ENCODE measurements around the gene GDA. TPM values are rescaled to one million over a fixed set of nuclear protein-coding genes. Genes with fewer than 3 reads are reported as not detected.

The GDA gene
- total and polyA plus RNA-seq, 4 donors = 0.04 to 1.5 (median 0.63) TPM

DNA sequence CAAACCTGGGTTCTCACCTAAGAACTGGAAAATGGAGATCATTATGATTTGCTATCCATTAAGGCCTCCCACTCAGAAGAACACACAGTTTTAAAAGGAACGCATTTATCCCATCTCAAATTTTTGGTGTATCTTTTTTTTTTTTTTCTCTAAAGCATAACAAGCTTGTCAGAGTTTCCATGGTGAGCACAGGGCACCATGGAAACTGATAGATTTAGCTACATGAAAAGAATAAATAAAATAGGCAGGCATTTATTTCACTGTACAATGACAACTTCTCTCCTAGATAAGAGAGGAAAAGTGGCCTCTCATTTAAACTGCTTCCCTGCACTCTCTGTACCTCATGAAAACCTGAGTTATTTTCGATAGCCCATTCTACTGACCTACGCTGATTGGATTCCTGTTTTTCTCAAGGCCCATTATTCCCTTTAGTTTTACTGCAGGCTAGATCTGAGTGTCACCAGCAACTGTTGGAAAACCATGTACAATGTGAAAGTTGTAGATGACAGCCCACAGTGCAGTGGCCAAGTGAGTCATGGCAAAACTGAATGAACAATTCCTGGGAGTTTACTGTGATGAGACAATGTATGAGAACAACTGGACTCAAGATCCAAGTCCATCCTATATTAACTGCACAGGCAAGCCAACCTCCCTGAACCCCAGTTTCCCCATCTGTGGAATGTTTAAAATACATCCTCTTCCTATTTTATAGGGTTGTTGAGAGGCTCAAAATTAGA is 4.3 kb upstream of the GDA start:
- 93 to 94% methylated on average over 3 of the region's 3 CpGs for WGBS, 2 donors
- ATAC-seq (ENCODE audit: insufficient read depth, low FRiP score) (no peak), DNase-seq (no peak)
- Histone ChIP-seq H3K27ac (ENCODE audit: low read depth in 1 of 2, low read length in 1 of 2) (no peak overlapping the region), H3K9me3 (ENCODE audit: control insufficient read depth in 4 of 4, insufficient read depth in 3 of 4, low read length in 3 of 4) (peaks cover 0 to 3% (median 0%) of the 10 kb centered on the region in 4 donors), H3K4me1 (ENCODE audit: control insufficient read depth in 5 of 5, insufficient read depth in 5 of 5, low read length in 5 of 5) (peaks cover 0 to 3% (median 0%) of the 10 kb centered on the region in 5 donors), H3K9ac (ENCODE audit: insufficient read depth in 1 of 2, low read length in 2 of 2) (no peak overlapping the region), H3K36me3 (ENCODE audit: control insufficient read depth in 4 of 4, insufficient read depth in 4 of 4, low read length in 4 of 4) (no peaks in the 10 kb centered on the region), H3K27me3 (ENCODE audit: control insufficient read depth in 3 of 3, insufficient read depth in 3 of 3, low read length in 2 of 3) (peaks cover 3 to 28% (median 18%) of the 10 kb centered on the region in 3 donors), H3K4me3 (no peak overlapping the region)
- TF ChIP-seq, protein P1, sequence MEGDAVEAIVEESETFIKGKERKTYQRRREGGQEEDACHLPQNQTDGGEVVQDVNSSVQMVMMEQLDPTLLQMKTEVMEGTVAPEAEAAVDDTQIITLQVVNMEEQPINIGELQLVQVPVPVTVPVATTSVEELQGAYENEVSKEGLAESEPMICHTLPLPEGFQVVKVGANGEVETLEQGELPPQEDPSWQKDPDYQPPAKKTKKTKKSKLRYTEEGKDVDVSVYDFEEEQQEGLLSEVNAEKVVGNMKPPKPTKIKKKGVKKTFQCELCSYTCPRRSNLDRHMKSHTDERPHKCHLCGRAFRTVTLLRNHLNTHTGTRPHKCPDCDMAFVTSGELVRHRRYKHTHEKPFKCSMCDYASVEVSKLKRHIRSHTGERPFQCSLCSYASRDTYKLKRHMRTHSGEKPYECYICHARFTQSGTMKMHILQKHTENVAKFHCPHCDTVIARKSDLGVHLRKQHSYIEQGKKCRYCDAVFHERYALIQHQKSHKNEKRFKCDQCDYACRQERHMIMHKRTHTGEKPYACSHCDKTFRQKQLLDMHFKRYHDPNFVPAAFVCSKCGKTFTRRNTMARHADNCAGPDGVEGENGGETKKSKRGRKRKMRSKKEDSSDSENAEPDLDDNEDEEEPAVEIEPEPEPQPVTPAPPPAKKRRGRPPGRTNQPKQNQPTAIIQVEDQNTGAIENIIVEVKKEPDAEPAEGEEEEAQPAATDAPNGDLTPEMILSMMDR (IDR thresholded peaks at IDR 0.05; ENCODE audit: control extremely low read depth, extremely low read depth) = no peak

DNA sequence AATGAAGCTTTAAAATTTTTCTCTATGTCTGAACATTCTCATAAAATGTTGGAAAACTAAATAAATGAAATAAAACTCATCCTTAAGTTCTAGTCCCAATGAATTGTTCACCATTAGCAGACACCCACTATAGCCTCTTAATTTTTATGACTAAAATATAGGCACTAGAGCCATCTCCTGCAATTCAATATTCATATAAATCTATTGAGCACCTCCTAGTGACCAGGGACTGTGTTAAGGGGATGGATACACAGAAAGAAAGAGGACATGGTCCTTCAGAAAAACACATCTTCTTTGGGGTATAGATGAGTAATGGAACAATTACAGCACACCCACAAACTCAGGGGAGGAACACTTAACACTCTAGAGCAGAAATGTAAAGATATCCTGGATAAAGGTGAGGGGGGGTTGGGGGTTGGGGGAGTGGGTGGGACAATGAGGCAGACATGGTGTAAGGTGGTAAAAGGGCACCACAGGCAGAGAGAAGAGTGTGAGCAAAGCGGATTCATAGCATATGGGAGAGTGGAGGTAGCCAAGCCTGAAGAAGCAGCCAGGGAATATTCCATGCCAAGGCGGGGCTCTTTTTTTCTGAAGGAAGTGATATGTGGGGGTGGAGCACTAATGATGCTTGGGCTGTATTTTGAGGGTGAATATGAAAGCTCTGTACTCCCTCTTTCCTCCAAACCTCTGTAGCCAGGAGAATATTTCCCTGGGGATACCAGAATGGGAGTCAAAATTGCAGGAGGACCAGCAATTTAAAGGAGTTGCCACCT is 3.3 kb upstream of the GDA start:
- TF ChIP-seq, protein P1 (IDR thresholded peaks at IDR 0.05; ENCODE audit: control extremely low read depth, extremely low read depth) = no peak
- no peak for ATAC-seq (ENCODE audit: insufficient read depth, low FRiP score)
- no peak for DNase-seq
- WGBS, 2 donors = 84 to 92% methylated on average over 2 of the region's 2 CpGs
- Histone ChIP-seq H3K27me3 (ENCODE audit: control insufficient read depth in 3 of 3, insufficient read depth in 3 of 3, low read length in 2 of 3) (peaks cover 3 to 38% (median 26%) of the 10 kb centered on the region in 3 donors), H3K4me1 (ENCODE audit: control insufficient read depth in 5 of 5, insufficient read depth in 5 of 5, low read length in 5 of 5) (peaks cover 0 to 3% (median 0%) of the 10 kb centered on the region in 5 donors), H3K36me3 (ENCODE audit: control insufficient read depth in 4 of 4, insufficient read depth in 4 of 4, low read length in 4 of 4) (no peaks in the 10 kb centered on the region), H3K9ac (ENCODE audit: insufficient read depth in 1 of 2, low read length in 2 of 2) (no peak overlapping the region), H3K9me3 (ENCODE audit: control insufficient read depth in 4 of 4, insufficient read depth in 3 of 4, low read length in 3 of 4) (peaks cover 0 to 3% (median 0%) of the 10 kb centered on the region in 4 donors), H3K4me3 (no peak overlapping the region), H3K27ac (ENCODE audit: low read depth in 1 of 2, low read length in 1 of 2) (no peak overlapping the region)

DNA sequence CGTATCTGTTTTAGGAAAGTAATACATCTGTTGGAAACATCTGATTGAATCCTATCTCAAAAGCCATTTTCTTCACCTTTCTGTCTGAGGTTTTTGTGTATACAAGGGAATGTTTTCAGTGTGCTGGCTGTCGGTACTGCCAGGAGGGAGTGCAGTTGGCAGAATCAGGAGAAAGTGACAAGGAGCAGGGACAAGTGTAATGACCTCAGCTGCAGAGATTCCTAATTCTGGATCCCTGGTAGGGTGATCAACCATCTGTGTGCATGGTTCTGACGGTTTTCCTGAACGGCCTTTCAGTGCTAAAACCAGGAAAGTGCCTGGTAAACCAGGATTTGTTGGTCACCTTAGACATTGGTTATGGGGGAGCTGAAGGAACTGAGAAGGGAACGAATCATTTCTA is 1.6 kb upstream of the GDA start:
- H3K9ac ChIP-seq (ENCODE audit: insufficient read depth in 1 of 2, low read length in 2 of 2) = no peak overlapping the region

More for the DNA sequence above, 1.6 kb upstream of the GDA start:
- Histone ChIP-seq H3K27me3 (ENCODE audit: control insufficient read depth in 3 of 3, insufficient read depth in 3 of 3, low read length in 2 of 3) (peaks cover 3 to 41% (median 26%) of the 10 kb centered on the region in 3 donors), H3K9me3 (ENCODE audit: control insufficient read depth in 4 of 4, insufficient read depth in 3 of 4, low read length in 3 of 4) (peaks cover 0 to 3% (median 0%) of the 10 kb centered on the region in 4 donors), H3K4me1 (ENCODE audit: control insufficient read depth in 5 of 5, insufficient read depth in 5 of 5, low read length in 5 of 5) (peaks cover 0 to 3% (median 0%) of the 10 kb centered on the region in 5 donors), H3K4me3 (no peak overlapping the region), H3K27ac (ENCODE audit: low read depth in 1 of 2, low read length in 1 of 2) (no peak overlapping the region), H3K36me3 (ENCODE audit: control insufficient read depth in 4 of 4, insufficient read depth in 4 of 4, low read length in 4 of 4) (no peaks in the 10 kb centered on the region)
- TF ChIP-seq, protein P1 (IDR thresholded peaks at IDR 0.05; ENCODE audit: control extremely low read depth, extremely low read depth) = no peak
- WGBS, 2 donors = 67 to 78% methylated on average over 5 of the region's 5 CpGs
- DNase-seq (no peak), ATAC-seq (ENCODE audit: insufficient read depth, low FRiP score) (no peak)
